Stimulated activated naive CD4-positive, alpha-beta T cell (primary cell): ENCODE results near the gene INSYN2B.
"Not testable (repeated sequence)": the region's sequence is repeated elsewhere in the genome, so short reads cannot be mapped to it uniquely, and the experiment has no call there.

Experiments
- DNase-seq, 6 experiments: peaks; one replicate each; lab custom pipeline; 2025; lab: John Stamatoyannopoulos, UW

Gene INSYN2B

DNA sequence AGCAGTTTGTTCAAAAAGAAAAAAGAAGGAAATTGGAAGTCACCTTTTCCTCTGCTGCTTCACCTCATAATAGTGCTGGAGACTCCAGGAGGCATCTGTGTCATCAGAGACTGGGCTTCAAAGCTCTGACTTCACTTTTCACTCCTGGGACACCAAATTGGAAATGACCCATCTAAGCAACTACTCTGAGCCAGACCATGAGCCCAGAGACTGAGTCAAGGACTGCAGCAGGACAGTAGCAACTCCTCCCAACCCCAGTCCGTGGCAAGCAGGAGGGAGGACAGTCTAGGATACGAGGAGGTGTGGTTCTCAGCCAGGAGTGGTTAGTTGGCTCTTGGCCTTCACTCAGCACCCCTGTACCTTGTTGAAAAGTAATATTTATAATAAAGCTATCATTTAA is 131.5 kb downstream of the INSYN2B start:
- no peak for DNase-seq

DNA sequence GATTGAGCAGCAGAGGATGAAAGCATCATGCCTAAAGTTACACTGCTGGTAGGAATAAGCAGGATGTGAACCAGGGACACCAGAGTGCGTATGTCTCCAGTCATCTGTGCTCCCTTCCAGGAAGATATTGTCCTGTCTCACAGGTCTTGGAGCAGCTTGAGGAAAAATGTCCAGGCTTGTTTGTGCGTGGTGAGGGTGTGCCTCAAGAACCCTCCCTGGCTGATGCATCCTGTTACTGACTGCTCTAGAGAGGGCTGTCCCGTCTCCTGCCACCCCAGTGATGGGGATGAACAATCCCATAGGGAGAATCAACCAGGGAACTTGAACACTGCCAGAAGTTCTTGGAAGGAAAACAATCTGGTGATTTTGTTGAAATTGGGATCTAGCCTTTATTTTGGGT is 132.0 kb downstream of the INSYN2B start:
- no peak for DNase-seq

DNA sequence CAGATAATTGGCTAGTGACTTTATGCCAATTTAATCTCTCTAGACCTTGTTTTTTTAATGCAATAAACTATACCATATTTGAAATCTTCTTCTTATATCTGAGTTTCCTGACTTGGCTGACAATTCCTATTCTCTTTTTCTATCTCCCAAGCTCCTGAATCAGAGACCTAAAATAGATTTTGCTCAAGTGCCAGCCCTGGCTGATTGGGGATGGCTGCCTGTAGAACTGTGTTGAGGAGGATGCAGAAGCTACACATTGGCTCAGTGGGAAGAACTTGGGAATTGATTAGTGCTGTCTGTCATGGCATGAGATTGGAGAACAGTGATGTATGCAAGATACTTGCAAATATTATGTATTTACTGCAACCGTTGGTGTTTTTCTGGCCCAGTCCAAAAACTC is 132.8 kb downstream of the INSYN2B start:
- no peak for DNase-seq

DNA sequence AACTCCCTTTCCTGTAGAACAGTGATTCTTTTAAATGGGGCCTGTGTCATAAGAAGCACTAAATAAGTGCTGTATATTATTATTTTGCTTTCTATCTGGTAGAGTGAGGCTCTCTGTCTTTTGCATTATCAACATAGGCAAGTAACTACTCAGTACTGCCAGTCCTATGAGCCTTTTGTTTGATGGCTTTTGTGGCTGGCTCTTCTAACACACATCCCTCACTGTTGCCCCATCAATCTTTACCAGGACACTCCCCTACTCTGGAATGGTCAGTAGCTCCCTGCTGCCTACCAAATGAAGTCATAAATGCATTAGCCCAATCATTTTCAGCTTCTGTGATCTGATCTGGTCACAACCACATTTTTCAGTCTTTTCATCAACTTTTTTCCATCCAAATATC is 137.6 kb downstream of the INSYN2B start:
- DNase-seq: no peak

DNA sequence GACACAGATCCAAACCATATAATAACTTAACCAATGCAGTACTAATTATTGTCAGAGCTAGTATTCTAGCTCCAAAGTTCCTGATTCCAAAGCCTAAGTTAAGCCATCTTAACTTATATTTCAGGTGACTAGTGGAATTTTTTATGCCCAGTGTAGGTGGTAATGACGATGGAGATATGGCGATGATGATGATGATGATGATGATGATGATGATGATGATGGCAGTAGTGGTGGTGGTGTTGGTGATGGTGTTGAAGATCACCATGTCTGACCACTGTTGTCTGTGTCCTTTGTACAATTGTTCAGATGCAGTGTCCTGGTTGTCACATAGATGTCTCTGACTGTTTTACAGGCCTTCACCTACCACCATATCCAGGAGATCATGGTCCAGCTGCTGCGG is 139.9 kb downstream of the INSYN2B start:
- DNase-seq: no peak

DNA sequence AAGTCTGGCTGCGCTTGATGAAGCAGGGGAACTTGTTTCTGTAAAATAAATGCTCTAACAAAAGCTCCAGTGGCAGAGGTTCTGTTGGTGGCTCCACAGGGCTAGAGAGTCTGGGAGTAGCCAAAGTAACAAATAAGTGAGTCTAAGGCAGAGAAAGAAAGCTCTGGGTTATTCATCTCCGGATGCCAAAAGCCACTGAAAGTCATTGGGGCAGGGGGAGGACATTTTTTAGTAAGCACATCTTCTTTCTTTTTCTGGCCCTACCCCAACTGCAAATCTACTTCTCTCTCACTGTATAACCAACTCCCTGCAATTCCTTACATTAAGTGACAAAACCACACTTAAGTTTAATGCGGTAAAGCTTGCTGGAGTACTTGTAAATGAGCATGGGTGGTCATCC is 141.6 kb downstream of the INSYN2B start:
- DNase-seq: no peak

DNA sequence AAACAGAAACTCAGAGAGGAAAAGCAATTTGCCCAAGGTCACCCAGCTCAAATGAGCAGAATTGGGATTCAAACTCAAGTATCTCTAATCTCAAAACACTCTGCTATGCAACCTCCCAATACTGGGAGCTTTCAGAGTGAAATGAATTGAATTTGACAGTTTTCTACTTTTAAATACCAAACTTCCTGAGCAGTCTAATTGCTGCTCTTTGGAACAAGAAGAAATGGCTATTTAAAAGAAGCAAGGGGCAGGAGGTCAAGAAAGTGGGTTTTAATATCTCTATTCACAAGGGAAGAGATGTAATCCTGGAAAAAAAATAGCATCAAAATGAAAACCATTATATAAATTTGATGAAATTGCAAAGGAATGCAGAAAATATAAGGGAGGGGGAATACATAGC is 142.6 kb downstream of the INSYN2B start:
- no peak for DNase-seq

DNA sequence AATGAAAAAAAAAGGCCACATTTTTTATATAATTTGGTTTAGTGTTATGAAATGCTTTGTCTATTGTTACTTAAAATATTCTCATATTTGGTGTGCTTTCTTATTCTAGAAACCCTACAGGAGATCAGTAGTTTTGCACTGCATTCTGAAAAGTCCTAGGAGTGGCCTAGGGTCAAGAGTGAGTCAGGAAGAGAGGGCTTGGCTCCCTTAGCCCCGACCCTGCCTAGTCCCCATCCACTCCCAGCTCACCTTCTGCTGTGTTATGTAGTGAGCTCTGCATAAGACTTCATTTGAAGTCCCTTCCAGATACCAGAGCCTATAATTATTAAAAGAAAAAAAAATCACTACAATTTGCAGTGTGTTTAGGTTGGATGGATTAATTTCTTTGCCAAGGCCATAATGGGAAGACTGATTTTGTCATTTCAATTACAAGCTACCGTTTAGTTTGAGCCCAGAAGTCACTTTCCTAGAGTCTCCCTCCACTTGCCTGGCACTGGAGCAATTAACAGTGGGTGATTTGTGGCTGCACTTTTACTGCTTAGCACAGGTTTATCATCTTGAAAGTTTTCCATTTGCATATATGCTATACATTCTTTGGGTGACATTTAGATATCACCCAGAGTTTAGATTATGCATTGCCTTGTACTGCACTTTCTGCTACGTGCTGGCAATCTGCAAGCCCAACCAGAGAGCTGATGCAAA is 143.3 kb downstream of the INSYN2B start:
- no peak for DNase-seq

DNA sequence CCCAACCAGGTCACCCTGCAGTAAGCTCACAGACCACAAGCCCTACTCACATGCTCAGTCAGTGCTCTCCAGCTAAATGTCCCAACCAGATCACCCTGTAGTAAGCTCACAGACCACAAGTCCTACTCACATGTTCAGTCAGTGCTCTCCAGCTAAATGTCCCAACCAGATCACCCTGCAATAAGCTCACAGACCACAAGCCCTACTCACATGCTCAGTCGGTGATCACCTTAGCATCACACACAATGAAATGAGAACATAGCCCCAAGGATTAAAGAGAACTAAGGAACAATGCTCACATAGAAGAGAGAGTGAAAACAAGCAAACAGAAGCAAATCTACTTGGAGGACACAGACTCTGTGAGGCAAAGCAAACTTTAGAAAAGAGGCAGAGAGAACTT is 145.8 kb downstream of the INSYN2B start:
- not testable (repeated sequence) for DNase-seq

DNA sequence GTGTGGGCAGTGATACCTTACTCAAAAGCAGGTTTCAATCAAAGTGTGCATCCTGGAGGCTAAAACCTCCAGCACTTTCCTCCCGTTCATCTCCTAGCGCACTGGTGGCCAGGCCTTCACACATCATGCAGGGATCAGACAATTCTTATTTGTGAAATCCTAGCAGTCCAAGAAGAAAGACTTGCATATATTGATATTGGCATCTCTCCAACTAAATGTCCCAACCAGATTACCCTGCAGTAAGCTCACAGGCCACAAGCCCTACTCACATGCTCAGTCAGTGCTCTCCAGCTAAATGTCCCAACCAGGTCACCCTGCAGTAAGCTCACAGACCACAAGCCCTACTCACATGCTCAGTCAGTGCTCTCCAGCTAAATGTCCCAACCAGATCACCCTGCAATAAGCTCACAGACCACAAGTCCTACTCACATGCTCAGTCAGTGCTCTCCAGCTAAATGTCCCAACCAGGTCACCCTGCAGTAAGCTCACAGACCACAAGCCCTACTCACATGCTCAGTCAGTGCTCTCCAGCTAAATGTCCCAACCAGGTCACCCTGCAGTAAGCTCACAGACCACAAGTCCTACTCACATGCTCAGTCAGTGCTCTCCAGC is 146.5 kb downstream of the INSYN2B start:
- not testable (repeated sequence) for DNase-seq

DNA sequence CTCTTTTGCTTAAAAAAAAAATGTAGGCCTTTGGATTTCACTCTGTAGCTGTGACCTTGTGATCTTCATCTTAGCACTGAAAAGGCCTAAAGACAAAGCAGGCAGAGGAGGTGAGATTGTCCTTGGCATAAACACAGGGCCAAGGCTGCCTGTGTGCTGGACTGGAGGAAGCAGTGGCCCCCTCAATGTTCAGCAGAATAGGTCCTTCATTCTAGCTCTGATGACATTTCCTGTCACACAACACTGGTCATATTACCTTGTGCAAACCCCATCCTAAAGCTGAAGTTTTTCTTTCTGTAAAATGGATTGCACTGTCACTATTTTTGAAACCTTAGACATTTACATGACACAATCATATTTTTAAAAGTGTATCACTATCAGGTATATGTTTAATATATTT is 147.4 kb downstream of the INSYN2B start:
- no peak for DNase-seq

DNA sequence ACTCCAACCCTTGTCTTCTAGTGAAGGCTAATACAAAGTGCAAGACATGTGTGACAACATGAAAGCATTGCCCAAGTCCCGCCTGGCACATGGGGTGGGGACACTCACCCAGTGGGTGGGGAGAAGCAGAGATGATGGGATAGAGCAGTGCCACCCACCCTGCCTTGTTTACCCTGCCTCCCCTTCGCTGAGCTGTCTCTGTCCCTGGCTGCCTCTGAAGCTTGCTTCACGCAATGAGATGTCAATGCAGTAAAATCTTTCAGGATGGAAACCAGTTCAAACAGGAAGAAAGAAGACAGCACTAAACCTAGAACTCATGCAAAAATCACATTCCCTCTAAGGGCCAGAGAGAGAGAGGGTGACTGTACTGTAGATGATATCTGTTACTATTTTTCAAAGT is 148.0 kb downstream of the INSYN2B start:
- DNase-seq: no peak

DNA sequence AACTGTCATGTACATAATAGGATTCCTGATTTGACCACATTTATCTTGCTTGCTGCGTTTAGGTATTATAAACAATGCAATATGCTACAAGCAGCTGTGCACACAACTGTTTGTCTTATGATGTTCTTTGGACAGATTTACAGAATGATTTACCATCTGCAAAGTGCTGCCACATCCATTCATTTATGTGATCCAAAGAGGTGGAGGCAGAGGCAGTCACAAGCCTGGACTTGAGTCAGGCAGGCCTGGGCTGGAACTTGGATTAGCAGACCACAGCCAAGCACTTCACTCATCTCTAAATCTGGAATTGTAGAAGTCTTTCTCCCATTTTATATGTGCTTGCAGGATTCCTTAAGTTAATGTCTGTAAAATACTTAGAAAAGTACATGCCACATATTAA is 149.0 kb downstream of the INSYN2B start:
- DNase-seq: no peak

DNA sequence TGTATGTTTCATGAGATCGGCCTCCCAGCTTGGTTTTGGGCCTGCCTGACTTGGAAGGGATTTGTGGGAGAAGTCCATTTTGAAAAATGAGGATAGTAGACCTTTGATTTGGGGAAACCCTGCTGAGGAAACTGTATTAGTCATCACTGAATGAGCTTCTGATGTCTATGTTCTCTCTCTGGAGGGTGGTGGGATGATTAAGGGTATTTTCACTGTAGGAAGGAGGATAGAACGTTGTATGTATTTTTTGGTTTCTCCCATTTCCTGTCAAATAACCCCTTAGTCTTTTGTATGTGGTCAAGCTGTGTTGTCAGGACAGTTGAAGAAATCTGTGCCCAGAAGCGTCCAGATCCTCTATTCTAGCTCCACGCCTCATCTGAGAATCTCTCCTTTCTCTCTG is 151.9 kb downstream of the INSYN2B start:
- DNase-seq: no peak

DNA sequence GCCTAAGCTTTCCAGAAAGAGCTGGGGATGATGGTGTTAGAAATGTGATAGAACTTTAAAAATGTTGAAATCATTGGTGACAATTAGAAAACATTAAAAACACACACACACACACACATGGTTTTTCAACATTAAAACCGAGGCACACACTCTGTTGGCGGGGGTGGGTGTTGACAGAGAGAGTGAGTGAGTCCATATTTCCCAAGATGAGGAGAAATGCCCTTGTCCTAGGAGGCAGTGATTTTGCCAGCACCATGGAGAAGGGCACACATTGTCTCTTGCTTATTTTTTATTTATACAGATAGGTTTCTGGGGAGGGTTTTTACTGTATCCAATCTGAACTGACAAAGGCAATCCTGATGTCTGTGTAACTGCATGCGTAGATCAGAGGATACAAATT is 152.5 kb downstream of the INSYN2B start:
- no peak for DNase-seq

DNA sequence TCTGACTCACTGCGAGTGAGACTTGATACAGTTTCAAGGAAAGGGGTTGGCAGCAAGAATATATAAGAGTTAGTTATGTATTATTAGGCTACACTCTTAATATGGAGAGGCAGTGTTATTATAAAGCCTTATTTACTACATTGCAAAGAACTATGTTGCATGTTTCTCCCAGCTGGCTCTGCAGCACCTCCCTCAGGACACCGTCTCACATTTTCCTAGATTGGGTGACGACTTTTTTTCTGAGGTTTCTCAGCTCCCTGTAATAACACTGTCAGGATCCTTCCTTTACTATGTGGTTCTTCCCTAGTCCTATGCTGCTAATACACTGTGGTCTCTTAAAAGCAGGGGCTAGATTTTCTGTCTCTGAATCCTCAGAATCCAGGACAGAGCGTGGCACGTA is 153.7 kb downstream of the INSYN2B start:
- DNase-seq: no peak

DNA sequence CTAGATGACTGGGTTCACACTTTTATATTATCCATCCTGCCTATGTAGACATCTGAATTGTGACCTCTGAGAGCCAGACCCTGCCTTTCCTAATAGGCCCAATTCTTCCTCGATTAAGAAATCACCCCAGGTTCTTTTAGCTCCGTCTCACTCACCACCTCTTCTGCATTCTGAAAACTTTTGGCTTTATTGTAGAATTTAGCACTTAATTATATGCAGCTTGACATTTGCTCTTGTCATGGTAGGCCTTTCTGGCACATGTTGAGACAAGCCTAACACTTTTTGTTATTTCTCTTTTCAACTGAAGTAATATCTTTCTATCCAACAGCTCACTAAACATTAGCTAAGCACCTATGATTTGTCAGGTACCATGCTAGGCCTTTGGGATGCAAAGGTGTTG is 163.3 kb downstream of the INSYN2B start:
- no peak for DNase-seq

DNA sequence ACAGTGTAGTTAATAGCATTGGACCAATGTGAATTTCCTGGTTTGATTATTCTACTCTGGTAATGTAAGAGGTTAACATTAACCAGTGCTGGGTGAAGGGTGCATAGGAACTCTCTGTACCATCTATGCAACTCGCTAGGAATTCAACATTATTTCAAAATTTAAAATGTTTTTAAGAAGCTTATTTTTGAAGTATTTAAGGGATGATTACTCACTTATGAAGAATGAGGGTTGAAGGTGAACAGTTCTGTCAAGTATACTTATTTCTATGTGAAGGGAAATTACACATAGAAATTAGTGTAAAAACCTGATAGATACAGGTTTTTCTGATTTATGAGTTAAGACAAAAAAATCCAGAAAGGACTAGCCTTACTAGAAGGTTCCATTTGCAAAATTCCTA is 165.8 kb downstream of the INSYN2B start:
- no peak for DNase-seq
